ENCODE results near the gene DHDDS.
A peak's percentile ranks its signal among the peaks of the same experiment; 100 is the strongest.

The DHDDS gene

DNA sequence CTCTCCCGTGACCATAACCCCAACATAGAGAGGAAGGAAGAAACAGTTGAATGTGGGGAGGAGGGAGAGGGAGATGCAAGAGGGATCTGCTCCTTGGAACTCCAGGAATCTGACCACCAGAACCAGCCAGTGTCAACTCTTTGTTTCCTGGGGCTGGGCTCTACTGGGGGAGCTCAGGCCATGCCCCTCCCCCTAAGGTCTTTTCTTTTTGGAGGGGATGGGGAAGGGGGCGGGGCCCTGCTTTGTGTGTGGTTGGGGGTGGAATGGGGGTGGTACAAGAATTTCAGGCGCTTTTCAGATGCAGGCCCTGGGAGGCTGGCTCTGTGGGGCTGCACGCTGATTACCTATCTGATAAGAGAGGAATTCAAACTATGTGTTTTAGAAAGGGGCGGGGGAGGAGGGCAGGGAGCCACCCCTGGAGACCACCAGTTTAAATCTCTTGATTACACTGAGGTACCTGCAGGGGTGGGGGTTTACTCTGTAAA lies 13.2 kb upstream of the DHDDS start:
- no peak for DNase-seq

DNA sequence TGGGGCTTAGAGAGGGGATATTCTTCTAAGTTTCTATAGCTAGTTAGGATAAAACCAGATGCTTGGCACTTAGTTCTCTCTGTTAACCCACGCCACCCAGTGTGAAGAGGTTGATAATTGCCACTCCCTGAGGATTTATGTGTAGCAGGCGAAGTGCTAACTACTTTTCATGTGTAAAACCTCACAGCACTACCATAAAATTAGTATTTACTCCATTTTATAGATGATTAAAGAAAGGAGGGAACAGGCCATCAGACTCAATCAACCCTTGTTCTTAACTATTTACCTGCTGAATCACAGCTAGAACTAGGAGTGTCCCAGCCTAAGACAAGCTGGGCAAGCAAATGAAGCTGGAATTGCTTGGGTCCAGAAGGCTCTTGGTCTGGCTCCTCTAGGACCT lies 12.6 kb upstream of the DHDDS start:
- DNase-seq: no peak

GRCh38 chr1:26429721-26430120 lies 2.4 kb upstream of the DHDDS start:
- DNase-seq: no peak

- DNase-seq: no peak
These were observed 672 bp downstream of the DHDDS start for GRCh38 chr1:26432793-26433192.

GRCh38 chr1:26434161-26434752 lies 2.1 kb downstream of the DHDDS start:
- peak in 1 of 3 donors; percentile 5 for DNase-seq

DNA sequence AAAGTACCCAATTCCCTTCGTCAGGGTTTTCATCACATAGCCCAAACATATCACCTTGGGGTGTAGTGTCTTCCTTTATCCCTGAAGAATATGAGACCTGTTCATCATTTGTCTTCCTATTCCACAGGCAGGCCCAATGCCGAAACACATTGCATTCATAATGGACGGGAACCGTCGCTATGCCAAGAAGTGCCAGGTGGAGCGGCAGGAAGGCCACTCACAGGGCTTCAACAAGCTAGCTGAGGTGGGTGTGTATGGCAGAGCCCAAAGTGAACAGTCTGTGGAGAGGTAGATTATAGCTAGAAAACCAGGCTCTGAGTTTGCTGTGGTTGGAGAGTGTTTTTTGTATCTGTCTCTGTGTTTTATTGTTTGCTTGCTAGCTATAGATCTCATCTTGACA lies 5.9 kb downstream of the DHDDS start:
- no peak for DNase-seq

GRCh38 chr1:26440259-26440658 lies 8.1 kb downstream of the DHDDS start:
- no peak for DNase-seq

GRCh38 chr1:26449868-26450267 lies 17.7 kb downstream of the DHDDS start:
- no peak for DNase-seq

- no peak for DNase-seq
These were observed 18.8 kb downstream of the DHDDS start for GRCh38 chr1:26450908-26451307.

- no peak for DNase-seq
These were observed 20.5 kb downstream of the DHDDS start for GRCh38 chr1:26452459-26453183.

DNA sequence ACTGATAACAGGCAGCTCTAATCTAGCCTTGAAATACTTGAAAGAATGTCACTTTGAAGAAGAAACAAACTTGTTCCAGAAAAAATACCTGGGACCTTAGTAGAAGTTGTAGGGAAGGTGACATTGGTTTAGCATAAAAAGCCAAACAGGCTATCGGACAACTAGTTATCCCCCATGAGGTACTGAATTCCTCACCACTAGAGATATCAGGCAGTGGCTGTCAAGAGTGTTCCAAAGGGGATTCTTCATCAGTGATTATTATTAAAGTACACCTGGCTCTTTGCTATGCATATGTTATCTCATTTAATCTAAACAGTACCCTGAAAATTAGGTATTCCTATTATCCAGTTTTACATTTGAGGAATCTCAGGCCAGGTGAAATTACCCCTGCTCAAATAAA lies 27.0 kb downstream of the DHDDS start:
- no peak for DNase-seq

- DNase-seq: no peak
These were observed 27.5 kb downstream of the DHDDS start for GRCh38 chr1:26459573-26460031.

DNA sequence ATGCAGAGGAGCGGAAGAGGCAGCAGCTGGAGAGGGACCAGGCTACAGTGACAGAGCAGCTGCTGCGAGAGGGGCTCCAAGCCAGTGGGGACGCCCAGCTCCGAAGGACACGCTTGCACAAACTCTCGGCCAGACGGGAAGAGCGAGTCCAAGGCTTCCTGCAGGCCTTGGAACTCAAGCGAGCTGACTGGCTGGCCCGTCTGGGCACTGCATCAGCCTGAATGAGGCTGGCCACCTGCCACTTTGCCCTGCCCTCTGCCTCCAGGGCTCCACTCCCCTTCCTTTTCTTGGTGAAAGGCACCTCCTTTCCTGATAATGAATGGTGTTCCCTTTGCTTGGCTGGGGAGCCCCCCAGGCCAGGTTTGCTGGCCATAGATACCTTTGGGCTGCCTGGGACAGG lies 36.8 kb downstream of the DHDDS start:
- no peak for DNase-seq

- DNase-seq: no peak
These were observed 37.4 kb downstream of the DHDDS start for GRCh38 chr1:26469558-26469957.

DNA sequence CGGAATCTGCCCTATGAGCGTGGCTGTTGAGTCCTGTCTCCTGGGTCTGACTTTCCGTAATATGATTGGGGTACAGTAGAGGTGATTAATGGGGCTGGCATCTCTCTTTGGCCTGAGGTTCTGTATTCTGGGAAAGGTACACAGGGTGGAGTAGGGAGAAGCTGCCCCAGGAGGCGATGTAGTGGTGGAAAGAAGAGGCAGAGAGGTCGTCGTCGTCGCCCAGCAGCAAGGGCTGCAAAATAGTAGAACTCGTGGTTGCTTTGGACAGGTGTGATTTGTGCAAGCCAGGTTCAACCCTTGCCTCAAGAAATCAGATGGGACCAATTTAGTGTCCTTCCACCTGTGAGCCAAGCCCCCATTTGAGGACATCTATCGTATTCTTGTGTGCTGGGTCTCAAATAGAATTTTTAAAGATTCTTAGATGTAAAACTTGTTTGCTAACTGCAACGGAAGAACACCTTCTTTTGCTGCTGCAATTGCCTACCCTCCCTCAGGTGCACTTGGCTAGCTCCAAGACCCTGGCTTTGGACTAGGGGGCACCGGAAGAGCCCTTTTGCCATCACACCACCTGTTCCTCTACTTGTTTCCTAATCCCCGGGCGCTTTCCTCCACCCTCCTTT lies 38.9 kb downstream of the DHDDS start:
- no peak for DNase-seq

DNA sequence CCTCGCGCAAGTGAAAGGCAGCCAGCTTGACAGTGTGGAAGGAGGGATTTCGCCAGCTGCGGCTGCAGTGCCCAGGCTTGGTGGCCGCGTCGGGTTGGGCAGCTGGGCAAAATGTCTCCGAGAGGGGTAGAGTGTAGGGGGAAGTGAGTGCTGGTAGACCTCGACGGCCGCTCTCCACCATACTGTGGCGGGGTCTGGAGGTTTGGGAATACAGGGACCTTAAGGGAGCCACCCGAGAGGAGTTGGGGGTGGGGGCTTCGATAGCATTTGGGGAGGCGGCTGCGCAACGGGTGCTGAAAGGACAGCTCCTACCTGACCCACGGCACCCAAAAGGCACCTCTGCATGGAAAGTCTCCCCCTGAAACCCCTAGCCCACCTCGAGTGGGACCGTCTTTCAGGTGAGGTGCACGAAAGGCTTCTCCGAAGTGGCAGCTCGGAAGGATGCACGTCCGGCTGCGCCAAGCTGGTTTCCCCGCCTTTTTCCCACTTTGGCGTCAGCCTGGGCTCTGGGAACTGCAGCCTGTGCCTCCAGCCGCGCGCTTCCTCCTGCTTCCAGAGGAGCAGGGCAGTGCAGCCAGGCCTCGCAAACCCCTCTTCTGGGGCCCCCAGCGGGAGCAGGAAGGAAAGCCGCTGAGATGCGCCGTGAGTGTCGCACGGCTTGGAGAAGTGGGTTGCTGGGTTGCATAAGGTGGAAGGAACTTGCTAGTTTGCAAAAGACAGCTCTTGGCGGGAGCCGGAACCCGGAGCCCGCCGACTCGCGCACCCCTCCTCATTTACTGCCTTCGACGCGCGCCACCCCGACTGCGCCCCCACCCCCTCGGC lies 39.6 kb downstream of the DHDDS start:
- DNase-seq: peak; percentile 76 to 82 (median 81)

DNA sequence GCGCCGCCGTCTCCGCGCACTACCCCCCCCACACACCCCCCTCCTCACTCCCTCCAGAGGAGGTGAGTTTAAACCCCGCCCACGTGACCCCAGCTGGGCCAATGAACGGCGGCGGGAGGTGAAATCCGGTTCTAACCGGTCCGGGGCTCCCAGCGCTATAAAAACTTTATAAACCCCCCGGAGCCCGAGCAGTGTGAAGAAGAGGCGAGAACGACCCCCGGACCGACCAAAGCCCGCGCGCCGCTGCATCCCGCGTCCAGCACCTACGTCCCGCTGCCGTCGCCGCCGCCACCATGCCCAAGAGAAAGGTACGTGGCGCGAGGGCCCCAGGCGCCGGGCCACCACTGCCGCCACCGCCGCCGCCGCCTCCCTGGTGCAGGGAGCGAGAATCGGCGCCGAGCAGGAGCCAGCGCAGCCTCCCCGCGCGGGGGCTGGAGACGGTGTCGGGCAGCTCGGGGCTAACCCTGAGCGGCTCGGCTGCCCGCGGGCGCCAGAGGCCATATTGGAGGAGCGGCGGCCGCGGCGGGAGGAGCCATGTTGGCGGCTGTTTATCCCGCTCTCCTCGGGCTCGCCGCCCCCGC lies 40.3 kb downstream of the DHDDS start, which contains the start of gene HMGN2:
Gene HMGN2, plus strand, starts transcription at position 121 of the 581 bp plus-strand sequence. Its CDS starts 173 bp downstream, at position 294.
- DNase-seq: peak; percentile 75 to 92 (median 85)

GRCh38 chr1:26472901-26473845 lies 41.1 kb downstream of the DHDDS start:
- peak; percentile 96 to 99 (median 99) for DNase-seq

GRCh38 chr1:26474818-26475217 lies 42.7 kb downstream of the DHDDS start:
- no peak for DNase-seq

GRCh38 chr1:26475989-26476388 lies 43.9 kb downstream of the DHDDS start:
- DNase-seq: no peak

DNA sequence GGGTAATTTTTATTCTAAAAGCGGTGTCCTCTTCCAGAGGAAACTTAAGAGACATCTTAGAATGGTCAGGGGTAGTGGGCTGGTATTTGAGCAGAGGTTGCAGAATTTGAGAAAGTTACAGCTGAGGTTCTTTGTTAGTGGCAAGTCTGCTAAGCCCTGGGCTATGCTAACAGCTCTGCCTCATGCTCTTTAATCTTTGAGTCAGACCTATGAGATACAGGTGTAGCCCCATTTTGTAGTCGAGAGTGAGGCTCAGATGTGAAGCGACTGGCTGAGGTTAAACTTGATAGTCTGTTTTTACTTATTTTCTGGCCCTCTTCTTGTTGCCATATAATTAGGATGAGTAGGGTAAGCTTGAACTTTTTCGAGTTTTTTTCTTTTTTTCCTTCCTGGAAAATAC lies 44.8 kb downstream of the DHDDS start:
- DNase-seq: no peak
